Neuronal stem cell (in vitro differentiated cells): ENCODE data around the gene SAPCD1. TPM values are rescaled to one million over a fixed set of nuclear protein-coding genes. Genes with fewer than 3 reads are reported as not detected.

ENCODE experiments used
- DNase-seq: peaks from one replicate; pipeline ENCODE4 v3.0.0-alpha.2; 2013; ENCODE audit warnings: low spot score
- H2AFZ ChIP-seq: one replicate; pipeline ENCODE4 v1.6.1; 2013; ENCODE audit warnings: mild to moderate bottlenecking, low read length, inconsistent platforms
- H2AK5ac ChIP-seq: 2 replicates; pipeline ENCODE4 v1.6.1; 2013; ENCODE audit warnings: low read depth, mild to moderate bottlenecking, inconsistent platforms, low read length, moderate library complexity, mixed read lengths
- H2BK120ac ChIP-seq: 2 replicates; pipeline ENCODE4 v1.6.1; 2013; ENCODE audit warnings: low read depth, mild to moderate bottlenecking, inconsistent platforms, low read length, moderate library complexity, mixed read lengths
- H2BK12ac ChIP-seq: one replicate; pipeline ENCODE4 v1.6.1; 2013; ENCODE audit warnings: low read length, inconsistent platforms
- H2BK15ac ChIP-seq: 2 replicates; pipeline ENCODE4 v1.6.1; 2013; ENCODE audit warnings: mild to moderate bottlenecking, low read length, inconsistent platforms, mixed read lengths
- H2BK5ac ChIP-seq: one replicate; pipeline ENCODE4 v1.6.1; 2013; ENCODE audit warnings: inconsistent platforms, mild to moderate bottlenecking, low read length, moderate library complexity
- H3K14ac ChIP-seq: one replicate; pipeline ENCODE4 v1.6.1; 2013; ENCODE audit warnings: low read length, inconsistent platforms
- H3K18ac ChIP-seq: 2 replicates; pipeline ENCODE4 v1.6.1; 2013; ENCODE audit warnings: low read length, inconsistent platforms
- H3K23ac ChIP-seq: 2 replicates; pipeline ENCODE4 v1.6.1; 2013; ENCODE audit warnings: low read depth, mild to moderate bottlenecking, mixed read lengths, low read length, inconsistent platforms; ENCODE audit not compliant: poor library complexity
- H3K27ac ChIP-seq: replicated peaks from 3 replicates; pipeline ENCODE4 v1.5.1; 2013; ENCODE audit warnings: low read length, inconsistent platforms
- H3K27me3 ChIP-seq, 3 experiments: 2 replicates each; pipeline ENCODE4 v1.6.1; 2013; ENCODE audit warnings: low read length in 3 of 3, mild to moderate bottlenecking in 2 of 3, inconsistent platforms in 1 of 3, low read depth in 1 of 3, mixed read lengths in 1 of 3, moderate library complexity in 1 of 3; ENCODE audit not compliant: control insufficient read depth in 3 of 3, insufficient read depth in 3 of 3
- H3K36me3 ChIP-seq, 2 donors: replicated peaks in 1 of 2; 2 replicates each; pipeline ENCODE4 v1.6.1; 2013; ENCODE audit warnings: low read length in 2 of 2; ENCODE audit not compliant: control insufficient read depth in 2 of 2, insufficient read depth in 2 of 2
- H3K4ac ChIP-seq: 2 replicates; pipeline ENCODE4 v1.6.1; 2013; ENCODE audit warnings: inconsistent platforms, mild to moderate bottlenecking, low read length, moderate library complexity
- H3K4me1 ChIP-seq, 2 donors: 1 replicate in 1 of 2; 2 replicates in 1 of 2; pipeline ENCODE4 v1.6.1; 2013; ENCODE audit warnings: low read length in 2 of 2, low read depth in 1 of 2; ENCODE audit not compliant: control insufficient read depth in 2 of 2, insufficient read depth in 1 of 2
- H3K4me2 ChIP-seq: one replicate; pipeline ENCODE4 v1.6.1; 2013; ENCODE audit warnings: mild to moderate bottlenecking, low read length, inconsistent platforms; ENCODE audit not compliant: insufficient read depth, poor library complexity, severe bottlenecking
- H3K4me3 ChIP-seq, 2 donors: 2 replicates each; pipeline ENCODE4 v1.5.1; 2013; ENCODE audit warnings: low read length in 2 of 2, mild to moderate bottlenecking in 2 of 2, inconsistent platforms in 1 of 2, moderate library complexity in 1 of 2
- H3K79me1 ChIP-seq: one replicate; pipeline ENCODE4 v1.6.1; 2013; ENCODE audit warnings: low read depth, mild to moderate bottlenecking, inconsistent platforms, low read length, moderate library complexity
- H3K9ac ChIP-seq: one replicate; pipeline ENCODE4 v1.6.1; 2013; ENCODE audit warnings: mild to moderate bottlenecking, low read depth, low read length, inconsistent platforms; ENCODE audit not compliant: poor library complexity
- H3K9me3 ChIP-seq, 2 donors: replicated peaks in 1 of 2; 2 replicates each; pipeline versions ENCODE3 to v1.6.1; 2013; ENCODE audit warnings: low read length in 2 of 2, mild to moderate bottlenecking in 2 of 2, inconsistent platforms in 1 of 2, low read depth in 1 of 2, mixed read lengths in 1 of 2, moderate library complexity in 1 of 2; ENCODE audit not compliant: control insufficient read depth in 2 of 2, insufficient read depth in 1 of 2
- H4K8ac ChIP-seq: one replicate; pipeline ENCODE4 v1.6.1; 2013; ENCODE audit warnings: low read depth, mild to moderate bottlenecking, inconsistent platforms, low read length, moderate library complexity
- H4K91ac ChIP-seq: one replicate; pipeline ENCODE4 v1.6.1; 2013; ENCODE audit warnings: low read length, low read depth, mild to moderate bottlenecking, inconsistent platforms; ENCODE audit not compliant: poor library complexity
- WGBS, 2 donors: extraction: QIAGEN DNeasy Blood & Tissue Kit; methylation state at CpG; one replicate each; pipeline ENCODE4 v1.1.7; 2013; ENCODE audit warnings: missing lambda C conversion rate in 2 of 2, mixed read lengths in 1 of 2; ENCODE audit not compliant: insufficient read length in 2 of 2, insufficient replicate concordance in 1 of 2; ENCODE audit errors: extremely low coverage in 2 of 2; 5-methylcytosine and 5-hydroxymethylcytosine counted together
- polyA plus RNA-seq, 2 experiments: library from polyadenylated mRNA; stranded (reverse); fragments of 200-250 nt; gene quantifications; one replicate each; pipeline ENCODE4 v1.2.3, GENCODE V29; 2013

The SAPCD1 gene
- polyA plus RNA-seq (2013, experiment 1 of 2): 4.0 TPM
- 3.4 TPM for polyA plus RNA-seq (2013, experiment 2 of 2)

DNA sequence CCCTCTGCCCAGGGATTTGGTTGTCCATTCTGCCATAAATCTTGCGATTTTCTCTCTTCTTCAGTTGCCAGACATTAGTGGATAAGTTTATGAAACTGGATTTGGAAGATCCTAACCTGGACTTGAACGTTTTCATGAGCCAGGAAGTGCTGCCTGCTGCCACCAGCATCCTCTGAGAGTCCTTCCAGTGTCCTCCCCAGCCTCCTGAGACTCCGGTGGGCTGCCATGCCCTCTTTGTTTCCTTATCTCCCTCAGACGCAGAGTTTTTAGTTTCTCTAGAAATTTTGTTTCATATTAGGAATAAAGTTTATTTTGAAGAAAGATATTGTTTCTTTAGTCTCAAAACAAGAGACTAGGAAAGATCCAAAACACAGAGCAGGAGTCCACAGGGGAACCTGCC lies at the start of gene SAPCD1:
SAPCD1 (plus strand) TSS at position 301 of the 400 bp plus-strand sequence. CDS start 399 bp downstream, outside the sequence.
- peak within 1 kb of the TSS; percentile 86 for H3K27ac ChIP-seq
- peaks cover 15 to 77% of the 10 kb centered on the region in 2 donors for H3K36me3 ChIP-seq

DNA sequence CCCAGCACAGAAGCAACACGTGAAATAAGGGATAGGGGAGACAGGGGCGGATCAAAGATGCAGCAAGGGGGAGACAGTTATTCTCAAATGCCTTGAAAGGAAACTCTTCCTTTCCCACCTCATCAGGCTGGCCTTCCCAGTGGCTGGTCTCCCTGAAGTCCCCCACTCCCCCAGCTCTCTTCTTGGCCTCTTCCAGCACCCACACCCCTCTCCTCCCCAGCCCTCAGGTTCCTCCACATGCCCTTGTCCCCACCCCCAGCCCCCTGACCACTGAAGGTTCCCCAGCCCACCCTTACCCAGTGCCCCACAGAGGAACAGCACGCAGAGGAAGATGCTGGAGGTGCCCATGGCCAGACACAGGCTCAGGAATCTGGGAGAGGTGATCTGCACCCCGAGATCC lies 49.0 kb upstream of the SAPCD1 start:
- Histone ChIP-seq H3K14ac (no peak overlapping the region), H3K4me1 (peaks cover 13 to 17% of the 10 kb centered on the region in 2 donors), H4K91ac (no peak overlapping the region), H2AK5ac (peak overlapping the region; percentile 40), H4K8ac (no peak overlapping the region), H2BK15ac (peak overlapping the region; percentile 7), H2AFZ (peak overlapping the region; percentile 84), H3K4ac (no peak overlapping the region), H3K4me2 (no peak overlapping the region), H3K4me3 (no peak overlapping the region), H3K18ac (peak overlapping the region; percentile 73), H3K9ac (no peak overlapping the region), H3K23ac (no peak overlapping the region), H3K9me3 (no peaks in the 10 kb centered on the region), H3K79me1 (no peaks in the 10 kb centered on the region), H2BK12ac (no peak overlapping the region), H3K27ac (no peak overlapping the region), H3K36me3 (no peaks in the 10 kb centered on the region), H2BK5ac (no peak overlapping the region), H2BK120ac (no peak overlapping the region), H3K27me3 (peaks cover 0 to 8% (median 0%) of the 10 kb centered on the region in 3 experiments)
- no CpG with 5 or more reads among the region's 4 CpGs for WGBS, 2 donors
- DNase-seq: no peak

More for the DNA sequence above, at the start of gene SAPCD1:
- Histone ChIP-seq H2BK15ac (peak within 1 kb of the TSS; percentile 84), H3K14ac (peak within 1 kb of the TSS; percentile 95), H3K9ac (peak within 1 kb of the TSS; percentile 75), H3K4me2 (peak within 1 kb of the TSS; percentile 21), H2BK12ac (peak within 1 kb of the TSS; percentile 95), H4K91ac (peak within 1 kb of the TSS; percentile 95), H2AFZ (peak within 1 kb of the TSS; percentile 37), H2AK5ac (peak within 1 kb of the TSS; percentile 95), H3K4ac (peak within 1 kb of the TSS; percentile 93), H3K4me3 (no peak within 1 kb of the TSS), H3K23ac (peak within 1 kb of the TSS; percentile 89), H3K9me3 (no peaks in the 10 kb centered on the region), H4K8ac (peak within 1 kb of the TSS; percentile 97), H3K79me1 (no peaks in the 10 kb centered on the region), H2BK5ac (peak within 1 kb of the TSS; percentile 96), H3K18ac (peak within 1 kb of the TSS; percentile 97), H3K27me3 (no peaks in the 10 kb centered on the region), H2BK120ac (peak within 1 kb of the TSS; percentile 63), H3K4me1 (peaks cover 15 to 23% of the 10 kb centered on the region in 2 donors)
- no peak for DNase-seq
- WGBS, 2 donors: no CpG with 5 or more reads among the region's 4 CpGs

- Histone ChIP-seq H3K4me2 (peak overlapping the region; percentile 23), H2AFZ (peak overlapping the region; percentile 84), H4K91ac (no peak overlapping the region), H3K27ac (no peak overlapping the region), H2BK5ac (no peak overlapping the region), H4K8ac (no peak overlapping the region), H3K36me3 (no peaks in the 10 kb centered on the region), H3K4me1 (peaks cover 13 to 17% of the 10 kb centered on the region in 2 donors), H3K23ac (no peak overlapping the region), H3K9me3 (no peaks in the 10 kb centered on the region), H3K18ac (peak overlapping the region; percentile 73), H2BK12ac (no peak overlapping the region), H2BK15ac (no peak overlapping the region), H3K4me3 (no peak overlapping the region), H3K9ac (no peak overlapping the region), H3K4ac (no peak overlapping the region), H3K27me3 (peaks cover 0 to 8% (median 0%) of the 10 kb centered on the region in 3 experiments), H3K14ac (no peak overlapping the region), H2AK5ac (no peak overlapping the region), H3K79me1 (no peaks in the 10 kb centered on the region), H2BK120ac (no peak overlapping the region)
- WGBS, 2 donors: no CpG with 5 or more reads among the region's 5 CpGs
- peak; percentile 44 for DNase-seq
These were observed 48.3 kb upstream of the SAPCD1 start for GRCh38 chr6:31713991-31714684.
